Common myeloid progenitor, CD34-positive (primary cell): ENCODE measurements around the gene ABCC3.

ENCODE experiments used
- CTCF ChIA-PET: fragments of 350-600 bp; sonication (Branson Sonifier 250); formaldehyde crosslinking; loops from one replicate; lab custom pipeline; 2021; ENCODE audit warnings: antibody characterized with exemption; lab: Charles Lee
- POLR2A ChIA-PET: fragments of 350-600 bp; sonication (Branson Sonifier 250); formaldehyde crosslinking; loops from one replicate; lab custom pipeline; 2021; ENCODE audit warnings: antibody characterized with exemption; lab: Charles Lee
- DNase-seq, 3 donors: peaks; one replicate each; pipeline versions ENCODE4 v3.0.0 to v3.0.0-alpha.2; 2013
- H3K27ac ChIP-seq, 2 experiments: 1 replicate in 1 of 2; 2 replicates in 1 of 2; pipeline ENCODE4 v1.7.0; 2013; ENCODE audit warnings: inconsistent platforms in 2 of 2, low read length in 2 of 2, mild to moderate bottlenecking in 2 of 2, low read depth in 1 of 2, moderate library complexity in 1 of 2; ENCODE audit not compliant: severe bottlenecking in 2 of 2, insufficient read depth in 1 of 2, poor library complexity in 1 of 2
- H3K27me3 ChIP-seq, 5 experiments: replicated peaks in 2 of 5; 1 replicate in 3 of 5; 2 replicates in 2 of 5; pipeline versions ENCODE4 v1.6.1 to v1.7.0; 2013; ENCODE audit warnings: low read length in 4 of 5, mild to moderate bottlenecking in 2 of 5, moderate library complexity in 2 of 5, inconsistent platforms in 1 of 5; ENCODE audit not compliant: insufficient read depth in 5 of 5, control insufficient read depth in 4 of 5
- H3K36me3 ChIP-seq, 4 experiments: 1 replicate in 2 of 4; 2 replicates in 2 of 4; pipeline versions ENCODE4 v1.6.1 to v1.7.0; 2013; ENCODE audit warnings: low read length in 3 of 4, control low read depth in 1 of 4, mild to moderate bottlenecking in 1 of 4; ENCODE audit not compliant: control insufficient read depth in 4 of 4, insufficient read depth in 4 of 4
- H3K4me1 ChIP-seq, 4 experiments: 1 replicate in 3 of 4; 2 replicates in 1 of 4; pipeline versions ENCODE4 v1.6.1 to v1.7.1; 2013; ENCODE audit warnings: low read length in 3 of 4, mild to moderate bottlenecking in 3 of 4, control low read depth in 1 of 4, inconsistent platforms in 1 of 4, moderate library complexity in 1 of 4; ENCODE audit not compliant: control insufficient read depth in 4 of 4, insufficient read depth in 4 of 4; ENCODE audit errors: control extremely low read depth in 1 of 4
- H3K4me3 ChIP-seq, 7 experiments: 1 replicate in 4 of 7; 2 replicates in 3 of 7; pipeline versions ENCODE4 v1.5.1 to v1.7.0; 2013; ENCODE audit warnings: mild to moderate bottlenecking in 7 of 7, low read length in 6 of 7, moderate library complexity in 6 of 7, inconsistent platforms in 2 of 7, low read depth in 2 of 7, control low read depth in 1 of 7; ENCODE audit not compliant: insufficient read depth in 4 of 7, control insufficient read depth in 1 of 7; ENCODE audit errors: extremely low read depth in 1 of 7
- H3K9me3 ChIP-seq, 5 experiments: 1 replicate in 4 of 5; 2 replicates in 1 of 5; pipeline versions ENCODE4 v1.6.1 to v1.7.1; 2013; ENCODE audit warnings: low read length in 4 of 5, mild to moderate bottlenecking in 2 of 5, inconsistent platforms in 1 of 5, low read depth in 1 of 5, moderate library complexity in 1 of 5; ENCODE audit not compliant: control insufficient read depth in 4 of 5, insufficient read depth in 2 of 5; ENCODE audit errors: control extremely low read depth in 1 of 5
- WGBS: methylation state at CpG from one replicate; pipeline ENCODE4 v1.1.5; 2013; ENCODE audit not compliant: insufficient coverage; 5-methylcytosine and 5-hydroxymethylcytosine counted together

Gene ABCC3

DNA sequence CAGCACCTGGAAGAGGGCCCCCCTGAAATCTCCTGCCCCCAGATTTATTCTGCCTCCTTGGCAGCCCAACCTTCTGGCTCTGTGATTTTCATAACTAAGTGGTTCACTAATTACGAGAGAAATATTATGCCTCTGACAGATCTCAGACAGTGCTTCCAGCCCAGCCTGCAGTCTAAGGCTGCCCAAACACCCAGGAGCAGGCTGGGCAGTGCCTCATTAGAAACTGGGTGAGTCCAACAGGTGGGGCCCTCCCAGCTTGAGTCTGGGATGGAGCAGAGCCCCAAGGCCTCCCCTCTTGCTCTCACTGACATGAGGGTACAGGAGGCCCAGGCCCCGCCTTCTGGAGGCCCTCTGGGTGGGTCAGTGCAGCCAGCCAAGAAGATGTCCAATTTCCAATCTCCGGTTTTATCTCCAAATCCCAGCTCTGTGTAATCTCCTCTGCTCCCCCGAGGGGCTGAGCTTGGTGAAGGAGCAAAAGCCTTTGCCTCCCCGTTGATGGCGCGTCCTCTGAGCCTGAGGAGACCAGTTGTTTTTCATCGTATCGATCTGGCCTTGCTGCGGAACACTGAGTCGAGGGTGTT is 20.1 kb upstream of the ABCC3 start:
- Histone ChIP-seq H3K9me3 (no peaks in the 10 kb centered on the region), H3K27ac (no peak overlapping the region), H3K36me3 (no peaks in the 10 kb centered on the region), H3K4me3 (no peak overlapping the region), H3K27me3 (no peaks in the 10 kb centered on the region), H3K4me1 (peaks cover 0 to 33% (median 20%) of the 10 kb centered on the region in 4 experiments)
- CTCF ChIA-PET = interaction anchor here (0.7 to 20.1 kb wide), 4 partner anchors 10 to 66 kb away, joined by 3 to 325 read pairs (median 18); partner anchors contain the start of gene SPATA20
- 78% methylated on average over 11 of the region's 11 CpGs for WGBS
- POLR2A ChIA-PET = no interaction called here
- no peak for DNase-seq

DNA sequence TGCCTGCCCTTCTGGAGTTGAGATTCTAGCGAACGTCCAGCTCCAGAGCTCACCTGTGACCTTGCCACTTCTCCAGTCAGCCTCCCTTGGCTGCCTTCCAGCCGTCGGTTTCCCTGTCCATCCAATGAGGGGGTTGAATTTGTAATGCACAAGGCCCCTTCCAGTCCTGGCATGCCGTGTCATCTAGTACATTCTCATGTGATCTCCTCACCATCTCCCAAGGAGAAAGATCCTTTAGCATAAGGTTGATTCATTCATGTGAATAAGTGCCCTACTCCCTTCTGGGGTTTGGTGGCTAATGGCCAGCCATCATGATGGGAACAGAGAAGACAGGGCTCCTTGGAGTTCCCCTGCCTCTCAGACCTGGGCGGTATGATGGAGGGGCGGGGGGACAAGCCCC is 18.9 kb upstream of the ABCC3 start:
- Histone ChIP-seq H3K4me3 (no peak overlapping the region), H3K4me1 (peaks cover 0 to 46% (median 20%) of the 10 kb centered on the region in 4 experiments), H3K36me3 (no peaks in the 10 kb centered on the region), H3K9me3 (no peaks in the 10 kb centered on the region), H3K27ac (no peak overlapping the region), H3K27me3 (peaks cover 0 to 2% (median 0%) of the 10 kb centered on the region in 5 experiments)
- whole genome bisulfite sequencing = 96% methylated on average over 5 of the region's 7 CpGs
- no peak for DNase-seq
- CTCF ChIA-PET = interaction anchor here (1.0 to 20.1 kb wide), 4 partner anchors 9 to 67 kb away, joined by 3 to 325 read pairs (median 16); partner anchors contain the start of gene SPATA20
- POLR2A ChIA-PET = no interaction called here

DNA sequence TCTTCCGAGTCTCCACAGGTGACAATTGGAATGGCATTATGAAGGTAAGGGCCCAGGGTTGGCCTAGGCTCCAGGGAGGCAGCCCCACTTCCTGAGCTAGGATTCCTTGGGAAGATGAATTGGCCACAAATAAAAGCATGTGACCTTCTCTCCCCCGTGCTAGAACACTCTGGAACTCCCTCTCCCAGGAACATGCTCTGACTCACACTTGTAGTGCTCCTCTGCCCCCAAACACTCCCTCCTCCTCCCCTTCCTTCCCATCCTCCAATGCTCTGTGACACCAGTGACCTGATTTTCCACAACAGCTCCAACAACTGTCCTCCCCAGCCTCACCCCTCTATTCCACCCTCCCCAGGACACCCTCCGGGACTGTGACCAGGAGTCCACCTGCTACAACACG is 16.4 kb upstream of the ABCC3 start:
- Histone ChIP-seq H3K4me3 (no peak overlapping the region), H3K4me1 (peaks cover 0 to 46% (median 17%) of the 10 kb centered on the region in 4 experiments), H3K9me3 (no peaks in the 10 kb centered on the region), H3K27me3 (peaks cover 0 to 11% (median 0%) of the 10 kb centered on the region in 5 experiments), H3K27ac (no peak overlapping the region), H3K36me3 (no peaks in the 10 kb centered on the region)
- CTCF ChIA-PET = interaction anchor here (1.4 to 20.1 kb wide), 4 partner anchors 10 to 136 kb away, joined by 3 to 325 read pairs (median 7); partner anchors contain the start of gene SPATA20
- WGBS = 96% methylated on average over 4 of the region's 4 CpGs
- no peak for DNase-seq
- POLR2A ChIA-PET = no interaction called here

DNA sequence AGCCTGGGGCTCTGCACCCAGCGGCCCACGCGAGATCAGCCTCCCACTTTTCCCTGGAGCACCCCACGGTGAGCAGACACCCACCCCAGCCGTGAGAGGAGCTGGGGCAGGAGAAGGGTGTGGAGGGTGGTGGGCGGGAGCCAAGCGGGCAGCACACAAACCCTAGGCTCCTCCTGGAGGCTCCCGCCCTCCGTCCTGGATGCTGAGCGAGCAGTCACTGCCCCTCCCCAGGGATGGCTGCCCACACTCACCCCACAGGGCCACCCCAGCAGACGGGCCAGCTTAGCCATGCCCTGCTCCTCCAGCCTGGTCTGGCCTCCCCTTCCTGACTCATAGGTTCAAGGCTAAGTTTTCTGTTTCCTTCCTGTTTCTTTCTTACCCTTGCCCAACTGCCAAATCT is 15.7 kb upstream of the ABCC3 start:
- DNase-seq = peak in 1 of 3 donors; percentile 44
- no peak overlapping the region for H3K27ac ChIP-seq
- H3K4me1 ChIP-seq = peaks cover 0 to 39% (median 11%) of the 10 kb centered on the region in 4 experiments
- ChIA-PET POLR2A (no interaction called here), CTCF (interaction anchor here (0.5 to 20.1 kb wide), 5 partner anchors 9 to 137 kb away, joined by 3 to 325 read pairs (median 7); partner anchors contain the start of gene SPATA20)
- H3K27me3 ChIP-seq = peaks cover 0 to 11% (median 0%) of the 10 kb centered on the region in 5 experiments
- no peak overlapping the region for H3K4me3 ChIP-seq
- no peaks in the 10 kb centered on the region for H3K36me3 ChIP-seq
- 89% methylated on average over 9 of the region's 11 CpGs for WGBS
- no peaks in the 10 kb centered on the region for H3K9me3 ChIP-seq

DNA sequence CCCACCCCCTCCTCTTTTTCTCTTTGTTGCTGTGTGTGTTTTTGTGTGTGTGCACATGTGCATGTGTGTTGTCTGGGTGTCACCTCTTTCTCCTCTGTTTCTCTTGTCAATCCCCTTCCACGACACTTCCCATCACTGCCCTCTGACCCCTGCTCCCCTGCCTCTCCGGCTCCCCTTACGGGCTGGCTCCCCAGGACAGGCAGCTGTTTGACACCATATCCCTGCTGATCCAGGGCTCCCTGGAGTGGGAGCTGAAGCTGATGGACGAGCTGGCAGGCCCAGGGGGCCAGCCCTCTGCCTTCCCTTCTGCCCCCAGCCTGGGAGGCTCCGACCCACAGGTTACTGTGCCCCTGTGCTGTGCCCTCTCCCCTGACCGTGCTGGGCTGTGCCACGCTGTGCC is 15.2 kb upstream of the ABCC3 start:
- Histone ChIP-seq H3K4me1 (peaks cover 0 to 34% (median 7%) of the 10 kb centered on the region in 4 experiments), H3K36me3 (no peaks in the 10 kb centered on the region), H3K4me3 (no peak overlapping the region), H3K27me3 (peaks cover 0 to 11% (median 0%) of the 10 kb centered on the region in 5 experiments), H3K27ac (no peak overlapping the region), H3K9me3 (no peaks in the 10 kb centered on the region)
- ChIA-PET CTCF (interaction anchor here (0.5 to 20.1 kb wide), 6 partner anchors 9 to 70 kb away, joined by 3 to 325 read pairs (median 6); partner anchors contain the start of gene SPATA20), POLR2A (interaction anchor here (0.7 kb wide), 1 partner anchor 11 kb away, joined by 6 read pairs; no protein-coding TSS in a partner anchor)
- no peak for DNase-seq
- 98% methylated on average over 7 of the region's 7 CpGs for WGBS

DNA sequence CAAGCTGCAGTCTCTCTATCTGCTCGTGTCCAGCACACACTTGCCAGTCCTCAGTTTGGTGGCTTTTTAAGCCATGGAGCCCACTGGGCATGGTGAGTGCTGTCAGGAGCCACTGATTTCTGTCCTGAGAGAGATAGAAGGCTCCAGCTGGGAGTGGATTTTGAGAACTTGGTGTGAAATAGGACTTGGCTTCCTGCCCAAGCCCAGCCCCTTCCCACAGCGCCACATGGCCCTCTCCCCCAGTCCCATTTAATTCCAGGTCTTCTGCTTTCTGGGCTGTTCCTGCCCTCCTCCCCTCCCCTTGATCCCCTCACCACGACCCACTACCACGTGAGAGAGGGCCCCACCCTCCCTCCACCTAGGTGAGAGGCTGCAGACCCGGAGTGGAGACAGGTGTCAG is 14.4 kb upstream of the ABCC3 start:
- WGBS = 72% methylated on average over 5 of the region's 5 CpGs
- Histone ChIP-seq H3K27me3 (peaks cover 0 to 11% (median 0%) of the 10 kb centered on the region in 5 experiments), H3K27ac (no peak overlapping the region), H3K36me3 (no peaks in the 10 kb centered on the region), H3K9me3 (no peaks in the 10 kb centered on the region), H3K4me1 (peaks cover 0 to 30% (median 7%) of the 10 kb centered on the region in 4 experiments), H3K4me3 (no peak overlapping the region)
- ChIA-PET POLR2A (no interaction called here), CTCF (interaction anchor here (0.9 to 20.1 kb wide), 4 partner anchors 9 to 71 kb away, joined by 4 to 325 read pairs (median 6); partner anchors contain the start of gene SPATA20)
- no peak for DNase-seq

DNA sequence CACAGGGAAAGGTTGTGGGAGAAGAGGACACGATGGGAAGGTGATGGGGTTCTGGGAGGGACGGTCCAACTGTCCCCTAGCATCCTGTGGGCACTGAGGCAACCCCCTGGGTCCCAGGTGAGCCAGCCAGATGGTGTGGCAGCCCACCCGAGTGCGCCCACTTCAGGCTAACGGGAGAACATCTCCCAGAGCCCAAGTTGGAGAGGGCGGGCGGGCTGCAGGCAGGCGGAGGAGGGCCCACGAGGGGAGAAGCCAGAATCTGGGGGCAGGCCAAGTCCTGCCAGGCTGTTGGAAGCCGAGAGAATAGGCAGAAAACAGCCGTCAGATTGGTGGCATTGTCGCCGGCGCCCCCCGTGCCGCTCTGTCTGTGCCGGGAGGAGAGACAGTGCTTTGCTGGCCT is 13.8 kb upstream of the ABCC3 start:
- Histone ChIP-seq H3K4me1 (peaks cover 0 to 30% (median 7%) of the 10 kb centered on the region in 4 experiments), H3K4me3 (no peak overlapping the region), H3K9me3 (no peaks in the 10 kb centered on the region), H3K27ac (no peak overlapping the region), H3K27me3 (peaks cover 0 to 11% (median 0%) of the 10 kb centered on the region in 5 experiments), H3K36me3 (no peaks in the 10 kb centered on the region)
- 78% methylated on average over 14 of the region's 17 CpGs for WGBS
- CTCF ChIA-PET = interaction anchor here (1.4 to 20.1 kb wide), 3 partner anchors 10 to 72 kb away, joined by 5 to 325 read pairs (median 6); partner anchors contain the start of gene SPATA20
- DNase-seq = peak in 1 of 3 donors; percentile 33
- POLR2A ChIA-PET = no interaction called here
